GM21526 (cell line): Measurements from ENCODE around the gene NIPBL.
A peak's percentile ranks its signal among the peaks of the same experiment; 100 is the strongest.
"Not testable (repeated sequence)": the region's sequence is repeated elsewhere in the genome, so short reads cannot be mapped to it uniquely, and the experiment has no call there.

Source experiments
- ATAC-seq: cut with Tn5 transposase; IDR thresholded peaks from one replicate; pipeline ENCODE4 v1.9.1; 2021; ENCODE audit warnings: moderate library complexity; ENCODE audit not compliant: unreplicated experiment, low FRiP score

The NIPBL gene

GRCh38 chr5:37077146-37077545 lies 200.6 kb downstream of the NIPBL start:
- no peak for ATAC-seq

- ATAC-seq, result no peak
These were observed 204.1 kb downstream of the NIPBL start for GRCh38 chr5:37080697-37081096.

GRCh38 chr5:37082977-37083376 lies 206.4 kb downstream of the NIPBL start:
- not testable (repeated sequence) for ATAC-seq

- ATAC-seq, result not testable (repeated sequence)
These were observed 209.5 kb downstream of the NIPBL start for GRCh38 chr5:37086026-37086425.

- no peak for ATAC-seq
These were observed 210.1 kb downstream of the NIPBL start for GRCh38 chr5:37086466-37087173.

DNA sequence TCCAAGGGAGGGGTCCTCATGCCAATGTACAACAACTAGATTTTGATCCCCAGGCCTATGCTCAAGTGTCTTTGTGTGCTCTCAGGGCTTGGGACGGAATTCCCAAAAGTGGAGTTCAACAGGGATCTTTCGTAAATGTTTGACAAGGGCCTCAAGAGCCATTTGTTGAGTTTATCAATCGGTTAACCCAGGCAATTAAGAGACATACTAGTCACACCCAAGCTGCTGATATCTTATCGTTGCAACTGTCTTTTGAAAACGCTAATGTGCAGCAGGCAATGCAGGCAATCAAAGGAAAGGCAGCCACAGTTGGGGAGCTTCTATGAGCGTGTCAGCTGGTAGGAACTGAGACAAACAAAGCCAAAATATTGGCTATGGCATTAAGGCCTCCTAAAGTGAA lies 211.4 kb downstream of the NIPBL start:
- no peak for ATAC-seq

- ATAC-seq, result no peak
These were observed 213.7 kb downstream of the NIPBL start for GRCh38 chr5:37090123-37090726.

DNA sequence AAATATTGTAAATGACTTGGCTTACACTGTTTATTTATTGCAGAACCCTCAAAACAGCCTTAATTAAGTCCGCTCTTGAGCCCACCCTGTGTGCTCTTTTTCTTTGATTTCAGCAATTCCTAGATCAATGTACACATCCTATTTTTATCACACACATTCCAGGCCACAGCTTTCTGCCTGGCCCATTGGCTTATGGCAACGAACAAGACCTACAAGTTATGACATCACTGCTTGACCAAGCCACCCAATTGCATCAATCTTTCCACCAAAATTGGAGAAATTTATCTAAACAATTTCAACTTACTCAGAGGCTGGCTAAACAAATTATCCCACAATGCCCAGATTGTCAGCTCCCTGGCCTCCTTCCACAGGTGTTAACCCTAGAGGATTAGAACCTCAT lies 214.2 kb downstream of the NIPBL start:
- no peak for ATAC-seq

- not testable (repeated sequence) for ATAC-seq
These were observed 217.2 kb downstream of the NIPBL start for GRCh38 chr5:37093795-37094194.

GRCh38 chr5:37099267-37099666 lies 222.7 kb downstream of the NIPBL start:
- not testable (repeated sequence) for ATAC-seq

- ATAC-seq, result no peak
These were observed 226.7 kb downstream of the NIPBL start for GRCh38 chr5:37103302-37103701.

GRCh38 chr5:37109338-37109737 lies 232.8 kb downstream of the NIPBL start:
- no peak for ATAC-seq

GRCh38 chr5:37110135-37110534 lies 233.6 kb downstream of the NIPBL start:
- no peak for ATAC-seq

DNA sequence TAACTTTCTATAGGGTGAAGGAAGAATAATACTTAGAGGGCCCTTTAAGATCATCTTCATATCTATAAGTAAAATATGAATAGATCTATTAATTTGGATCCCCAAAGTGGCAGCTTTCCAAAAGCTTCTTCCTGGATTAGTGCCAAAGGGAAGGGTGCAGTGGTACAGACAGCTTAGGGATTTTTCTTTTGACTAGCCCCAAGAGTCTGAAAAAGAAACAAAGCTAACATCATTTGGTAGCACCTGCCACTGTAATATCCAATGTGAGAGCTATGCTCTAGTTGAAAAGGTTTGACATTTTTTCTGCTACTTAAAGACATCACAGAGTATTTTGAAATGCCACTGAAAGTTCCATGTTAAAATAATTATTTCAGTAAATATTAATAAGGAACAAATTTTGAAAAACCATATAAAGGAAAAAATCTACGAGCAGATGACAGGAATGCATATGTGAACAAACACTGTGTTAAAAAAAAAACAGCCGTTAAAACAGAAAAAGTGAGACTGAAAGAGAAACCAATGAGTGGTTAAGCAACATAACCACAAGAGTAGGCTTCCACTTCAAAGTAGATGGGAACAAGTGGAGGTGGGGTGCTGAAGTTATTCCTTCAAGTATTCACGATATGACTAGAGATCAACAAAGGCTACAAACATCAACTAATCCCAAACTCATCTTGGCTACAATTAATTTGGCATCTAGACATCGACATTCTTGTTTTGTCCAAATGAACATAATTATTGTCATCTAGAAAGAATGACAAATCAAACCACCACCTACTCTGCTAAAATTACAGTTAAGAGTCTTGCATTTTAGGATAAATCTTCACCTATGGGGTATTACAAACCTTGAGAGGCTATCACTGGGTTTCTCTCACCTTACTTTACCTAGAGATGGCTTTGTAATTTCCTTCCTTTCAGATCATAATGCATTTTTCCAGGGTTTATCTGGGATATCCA lies 235.1 kb downstream of the NIPBL start:
- peak; percentile 89 for ATAC-seq

DNA sequence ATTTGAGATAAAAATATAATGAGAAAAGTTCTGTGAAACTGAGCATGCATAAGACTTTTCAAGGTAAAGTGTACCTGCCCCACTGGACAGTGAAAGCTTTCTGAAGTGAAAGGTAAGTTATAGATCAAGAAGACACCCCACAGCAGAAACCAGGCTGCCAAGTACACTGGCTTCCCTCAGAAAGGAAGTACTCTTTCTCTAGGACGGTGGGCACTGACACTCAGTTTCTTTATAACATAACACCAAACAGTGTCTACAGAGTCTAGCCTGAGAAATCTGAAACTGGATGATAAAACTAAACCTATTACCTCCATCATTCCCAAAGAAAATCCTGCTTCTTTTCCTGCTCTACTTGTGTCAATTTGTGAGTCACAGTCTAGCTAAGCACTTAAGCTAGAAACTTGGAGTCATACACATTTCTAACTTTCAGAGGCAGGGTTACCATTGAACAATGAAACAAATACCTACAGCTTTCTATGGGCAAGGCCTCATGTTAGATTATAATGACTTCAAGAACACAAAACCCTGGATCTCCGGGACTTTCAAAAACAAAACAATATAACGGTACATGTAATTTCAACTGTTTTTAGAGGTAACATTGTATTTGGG lies 235.9 kb downstream of the NIPBL start:
- ATAC-seq, result peak; percentile 41
